ENCODE data around the gene OR10G8. TPM values are rescaled to one million over a fixed set of nuclear protein-coding genes. Genes with fewer than 3 reads are reported as not detected.

OR10G8 gene
- total RNA-seq, 1 experiment from 2014 or later = not detected

- Histone ChIP-seq H3K9ac (ENCODE audit: low read length) (no peak overlapping the region), H3K4me1 (ENCODE audit: control insufficient read depth in 1 of 2, insufficient read depth in 2 of 2, low read length in 2 of 2) (no peaks in the 10 kb centered on the region), H3K27ac (ENCODE audit: low read depth, low read length) (no peak overlapping the region), H2AFZ (ENCODE audit: low read depth, low read length, poor library complexity, severe bottlenecking) (no peak overlapping the region), H4K20me1 (ENCODE audit: insufficient read depth) (no peaks in the 10 kb centered on the region), H3K4me2 (ENCODE audit: low read length) (no peak overlapping the region), H3K27me3 (ENCODE audit: insufficient read depth, low read length) (no peaks in the 10 kb centered on the region; the same call in 1 of the 2 replicates), H3K9me3 (ENCODE audit: control insufficient read depth in 1 of 2, insufficient read depth in 1 of 2, low read depth in 1 of 2, low read length in 2 of 2) (no peaks in the 10 kb centered on the region), H3K4me3 (replicated peaks in 1 of 2; ENCODE audit: low read depth in 1 of 2, low read length in 2 of 2) (no peak overlapping the region), H3K79me2 (ENCODE audit: insufficient read depth, low read length) (no peaks in the 10 kb centered on the region), H3K36me3 (ENCODE audit: control insufficient read depth in 1 of 2, insufficient read depth in 2 of 2, low read length in 2 of 2) (no peaks in the 10 kb centered on the region), H3K9me2 (ENCODE audit: insufficient read depth) (no peaks in the 10 kb centered on the region)
- ATAC-seq (no peak), DNase-seq (ENCODE audit: low read depth, low spot score) (no peak)
- ChIA-PET CTCF (no interaction called here), POLR2A (no interaction called here), RAD21 (ENCODE audit: low non-redundant PET in 1 of 2, low total read pairs in 2 of 2, uncharacterized antibody in 2 of 2, unreplicated experiment in 2 of 2) (no interaction called here)
- intact Hi-C loops (cut with micrococcal nuclease) = no loop called here
- BruUV-seq (replicated peaks) = no TSS peak
- TF ChIP-seq EZH2 (IDR thresholded peaks at IDR 0.05) (no peak), SIN3A (IDR thresholded peaks at IDR 0.05; ENCODE audit: low read depth) (no peak), POLR2A (IDR thresholded peaks at IDR 0.05; ENCODE audit: borderline replicate concordance, extremely low read depth, insufficient read depth, insufficient read length) (no peak), EGR1 (IDR thresholded peaks at IDR 0.05; ENCODE audit: low read depth) (no peak), YY1 (IDR thresholded peaks at IDR 0.05; ENCODE audit: extremely low read depth, insufficient replicate concordance, low read depth, low read length) (no peak), CTCF (IDR thresholded peaks at IDR 0.05 in 2 of 3, conservative IDR thresholded peaks at IDR 0.05 in 1 of 3; ENCODE audit: borderline replicate concordance in 1 of 3, insufficient read depth in 1 of 3, low read depth in 2 of 3, low read length in 2 of 3) (no peak), FOSL1 (IDR thresholded peaks at IDR 0.05; ENCODE audit: low read depth) (no peak), RAD21 (IDR thresholded peaks at IDR 0.05; ENCODE audit: low read depth) (no peak), ATF3 (IDR thresholded peaks at IDR 0.05) (no peak), POLR2AphosphoS5 (IDR thresholded peaks at IDR 0.05; ENCODE audit: low read depth, low read length) (no peak), EZH2phosphoT487 (IDR thresholded peaks at IDR 0.05; ENCODE audit: borderline replicate concordance) (no peak), CEBPB (IDR thresholded peaks at IDR 0.05; ENCODE audit: low read depth) (no peak), ELF1 (IDR thresholded peaks at IDR 0.05; ENCODE audit: borderline replicate concordance, low read depth) (no peak)
- TF ChIP-seq, protein P1, sequence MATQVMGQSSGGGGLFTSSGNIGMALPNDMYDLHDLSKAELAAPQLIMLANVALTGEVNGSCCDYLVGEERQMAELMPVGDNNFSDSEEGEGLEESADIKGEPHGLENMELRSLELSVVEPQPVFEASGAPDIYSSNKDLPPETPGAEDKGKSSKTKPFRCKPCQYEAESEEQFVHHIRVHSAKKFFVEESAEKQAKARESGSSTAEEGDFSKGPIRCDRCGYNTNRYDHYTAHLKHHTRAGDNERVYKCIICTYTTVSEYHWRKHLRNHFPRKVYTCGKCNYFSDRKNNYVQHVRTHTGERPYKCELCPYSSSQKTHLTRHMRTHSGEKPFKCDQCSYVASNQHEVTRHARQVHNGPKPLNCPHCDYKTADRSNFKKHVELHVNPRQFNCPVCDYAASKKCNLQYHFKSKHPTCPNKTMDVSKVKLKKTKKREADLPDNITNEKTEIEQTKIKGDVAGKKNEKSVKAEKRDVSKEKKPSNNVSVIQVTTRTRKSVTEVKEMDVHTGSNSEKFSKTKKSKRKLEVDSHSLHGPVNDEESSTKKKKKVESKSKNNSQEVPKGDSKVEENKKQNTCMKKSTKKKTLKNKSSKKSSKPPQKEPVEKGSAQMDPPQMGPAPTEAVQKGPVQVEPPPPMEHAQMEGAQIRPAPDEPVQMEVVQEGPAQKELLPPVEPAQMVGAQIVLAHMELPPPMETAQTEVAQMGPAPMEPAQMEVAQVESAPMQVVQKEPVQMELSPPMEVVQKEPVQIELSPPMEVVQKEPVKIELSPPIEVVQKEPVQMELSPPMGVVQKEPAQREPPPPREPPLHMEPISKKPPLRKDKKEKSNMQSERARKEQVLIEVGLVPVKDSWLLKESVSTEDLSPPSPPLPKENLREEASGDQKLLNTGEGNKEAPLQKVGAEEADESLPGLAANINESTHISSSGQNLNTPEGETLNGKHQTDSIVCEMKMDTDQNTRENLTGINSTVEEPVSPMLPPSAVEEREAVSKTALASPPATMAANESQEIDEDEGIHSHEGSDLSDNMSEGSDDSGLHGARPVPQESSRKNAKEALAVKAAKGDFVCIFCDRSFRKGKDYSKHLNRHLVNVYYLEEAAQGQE (IDR thresholded peaks at IDR 0.05; ENCODE audit: low read depth) = no peak
Measured at GRCh38 chr11:124039557-124039956, 13.0 kb downstream of the OR10G8 start.
